ENCODE measurements around the gene IL31RA.

IL31RA gene

GRCh38 chr5:55900776-55901175 is 49.6 kb downstream of the IL31RA start:
- no peak for DNase-seq (ENCODE audit: low read depth, low spot score)

- DNase-seq (ENCODE audit: low read depth, low spot score), result no peak
Measured at GRCh38 chr5:55902696-55903095, 51.5 kb downstream of the IL31RA start.

GRCh38 chr5:55903121-55903701 is 52.1 kb downstream of the IL31RA start:
- DNase-seq (ENCODE audit: low read depth, low spot score), result peak; percentile 27

- peak; percentile 35 for DNase-seq (ENCODE audit: low read depth, low spot score)
Measured at GRCh38 chr5:55904152-55904551, 53.0 kb downstream of the IL31RA start.

- DNase-seq (ENCODE audit: low read depth, low spot score), result no peak
Measured at GRCh38 chr5:55905251-55905650, 54.1 kb downstream of the IL31RA start.

GRCh38 chr5:55907927-55908326 is 56.8 kb downstream of the IL31RA start:
- DNase-seq (ENCODE audit: low read depth, low spot score), result no peak

GRCh38 chr5:55908804-55909203 is 57.6 kb downstream of the IL31RA start:
- DNase-seq (ENCODE audit: low read depth, low spot score), result no peak

- no peak for DNase-seq (ENCODE audit: low read depth, low spot score)
Measured at GRCh38 chr5:55911784-55912653, 60.9 kb downstream of the IL31RA start.

- DNase-seq (ENCODE audit: low read depth, low spot score), result no peak
Measured at GRCh38 chr5:55913466-55914413, 62.6 kb downstream of the IL31RA start.

- DNase-seq (ENCODE audit: low read depth, low spot score), result no peak
Measured at GRCh38 chr5:55914971-55915370, 63.8 kb downstream of the IL31RA start.

- no peak for DNase-seq (ENCODE audit: low read depth, low spot score)
Measured at GRCh38 chr5:55915783-55916182, 64.6 kb downstream of the IL31RA start.

- DNase-seq (ENCODE audit: low read depth, low spot score), result no peak
Measured at GRCh38 chr5:55916986-55917385, 65.8 kb downstream of the IL31RA start.

- no peak for DNase-seq (ENCODE audit: low read depth, low spot score)
Measured at GRCh38 chr5:55917402-55918086, 66.4 kb downstream of the IL31RA start.

- no peak for DNase-seq (ENCODE audit: low read depth, low spot score)
Measured at GRCh38 chr5:55918087-55919035, 67.2 kb downstream of the IL31RA start.

- no peak for DNase-seq (ENCODE audit: low read depth, low spot score)
Measured at GRCh38 chr5:55919625-55920024, 68.5 kb downstream of the IL31RA start.

- peak; percentile 37 for DNase-seq (ENCODE audit: low read depth, low spot score)
Measured at GRCh38 chr5:55920784-55921183, 69.6 kb downstream of the IL31RA start.

GRCh38 chr5:55921617-55922016 is 70.5 kb downstream of the IL31RA start:
- no peak for DNase-seq (ENCODE audit: low read depth, low spot score)

GRCh38 chr5:55923177-55923771 is 72.1 kb downstream of the IL31RA start:
- DNase-seq (ENCODE audit: low read depth, low spot score), result no peak

- DNase-seq (ENCODE audit: low read depth, low spot score), result no peak
Measured at GRCh38 chr5:55923865-55924500, 72.8 kb downstream of the IL31RA start.
